GM12801 (cell line): ENCODE results near the gene DNAH17.

Experiments used
- TF ChIP-seq, protein P1 (sequence below): IDR thresholded peaks from one replicate; pipeline ENCODE4 v1.5.1; 2011; ENCODE audit warnings: control low read depth; ENCODE audit not compliant: insufficient read length; ENCODE audit errors: extremely low read depth

DNAH17 gene

DNA sequence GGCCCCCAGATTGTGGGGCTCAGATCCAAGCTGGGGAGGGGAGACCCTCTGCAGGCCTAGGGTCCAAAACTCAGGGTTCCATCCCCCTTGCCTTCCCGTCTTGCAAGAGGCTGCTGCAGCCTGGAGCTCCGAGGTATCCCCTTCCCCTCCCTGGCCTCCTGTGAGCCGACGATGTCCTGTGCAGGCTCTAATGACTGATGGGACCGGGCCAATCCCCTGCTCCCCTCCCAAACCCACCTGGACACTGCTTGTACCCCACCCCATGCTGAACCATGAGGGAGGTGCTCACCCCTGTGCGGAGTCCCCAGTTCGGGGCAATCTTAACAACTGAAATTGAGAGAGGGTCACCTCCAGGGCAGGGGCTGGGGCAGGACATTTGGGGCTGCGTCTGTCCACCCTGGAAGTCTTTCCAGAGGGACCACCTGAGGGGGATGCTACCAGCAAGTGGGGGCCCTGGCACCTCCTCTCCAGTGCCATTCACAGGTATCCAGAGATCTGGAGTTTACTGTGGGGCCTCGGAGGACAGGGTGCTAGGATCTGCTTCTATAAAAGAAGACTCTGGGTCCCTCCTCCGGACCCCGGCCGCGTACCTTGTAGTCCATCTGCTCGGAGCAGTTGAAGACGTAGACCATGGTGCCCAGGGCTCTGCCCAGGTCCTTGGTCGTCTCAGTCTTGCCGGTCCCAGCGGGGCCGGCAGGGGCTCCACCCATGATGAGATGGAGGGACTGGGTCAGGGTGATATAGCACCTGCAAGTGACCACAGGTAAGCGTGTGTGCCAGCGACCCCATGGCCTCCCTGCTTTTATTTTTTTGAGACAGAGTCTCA lies 77.3 kb downstream of the DNAH17 start:
- TF ChIP-seq, protein P1, sequence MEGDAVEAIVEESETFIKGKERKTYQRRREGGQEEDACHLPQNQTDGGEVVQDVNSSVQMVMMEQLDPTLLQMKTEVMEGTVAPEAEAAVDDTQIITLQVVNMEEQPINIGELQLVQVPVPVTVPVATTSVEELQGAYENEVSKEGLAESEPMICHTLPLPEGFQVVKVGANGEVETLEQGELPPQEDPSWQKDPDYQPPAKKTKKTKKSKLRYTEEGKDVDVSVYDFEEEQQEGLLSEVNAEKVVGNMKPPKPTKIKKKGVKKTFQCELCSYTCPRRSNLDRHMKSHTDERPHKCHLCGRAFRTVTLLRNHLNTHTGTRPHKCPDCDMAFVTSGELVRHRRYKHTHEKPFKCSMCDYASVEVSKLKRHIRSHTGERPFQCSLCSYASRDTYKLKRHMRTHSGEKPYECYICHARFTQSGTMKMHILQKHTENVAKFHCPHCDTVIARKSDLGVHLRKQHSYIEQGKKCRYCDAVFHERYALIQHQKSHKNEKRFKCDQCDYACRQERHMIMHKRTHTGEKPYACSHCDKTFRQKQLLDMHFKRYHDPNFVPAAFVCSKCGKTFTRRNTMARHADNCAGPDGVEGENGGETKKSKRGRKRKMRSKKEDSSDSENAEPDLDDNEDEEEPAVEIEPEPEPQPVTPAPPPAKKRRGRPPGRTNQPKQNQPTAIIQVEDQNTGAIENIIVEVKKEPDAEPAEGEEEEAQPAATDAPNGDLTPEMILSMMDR, result no peak

DNA sequence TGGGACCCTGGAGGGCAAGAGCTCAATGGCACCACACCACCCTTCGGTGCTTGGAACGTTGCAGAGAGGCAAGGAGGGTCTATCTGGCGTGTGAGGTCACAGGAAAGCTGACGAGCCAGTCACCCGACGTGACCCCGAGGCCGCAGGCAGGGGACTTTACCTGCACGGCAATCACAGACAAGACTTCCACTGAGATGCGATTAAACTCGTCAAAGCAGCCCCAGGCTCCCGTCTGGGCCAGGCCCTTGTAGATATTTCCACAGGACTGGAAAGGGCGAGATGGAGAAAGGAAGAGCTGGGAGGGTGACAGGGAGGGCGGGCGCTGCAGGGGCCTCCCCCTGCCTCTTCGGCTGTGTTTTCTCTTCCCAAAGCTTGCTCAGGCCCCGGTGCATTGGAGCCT lies 78.3 kb downstream of the DNAH17 start:
- TF ChIP-seq, protein P1, result no peak

DNA sequence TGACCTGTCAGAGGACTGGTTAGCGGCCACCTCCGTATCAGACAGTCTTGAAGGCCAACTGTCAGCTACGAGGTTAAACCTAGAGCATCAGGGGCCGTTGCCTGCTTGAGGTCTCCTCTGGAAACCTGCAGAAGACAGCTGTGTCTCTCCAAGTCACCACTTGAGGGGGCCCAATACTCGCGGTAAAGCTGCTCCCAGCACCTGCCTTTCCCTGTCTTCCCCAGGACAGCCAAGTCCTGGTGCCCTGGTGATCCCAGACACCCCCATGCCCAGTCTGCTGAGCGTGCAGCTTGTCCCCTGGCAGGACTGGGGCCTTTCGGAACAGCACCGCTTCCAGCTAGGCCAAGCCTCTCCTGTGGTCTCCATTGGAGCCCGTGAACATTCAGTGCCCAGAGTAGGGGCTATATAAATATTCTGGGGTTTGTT lies 80.1 kb downstream of the DNAH17 start:
- TF ChIP-seq, protein P1, result no peak

- TF ChIP-seq, protein P1, result no peak
Measured at GRCh38 chr17:78496311-78496710, 80.9 kb downstream of the DNAH17 start.

DNA sequence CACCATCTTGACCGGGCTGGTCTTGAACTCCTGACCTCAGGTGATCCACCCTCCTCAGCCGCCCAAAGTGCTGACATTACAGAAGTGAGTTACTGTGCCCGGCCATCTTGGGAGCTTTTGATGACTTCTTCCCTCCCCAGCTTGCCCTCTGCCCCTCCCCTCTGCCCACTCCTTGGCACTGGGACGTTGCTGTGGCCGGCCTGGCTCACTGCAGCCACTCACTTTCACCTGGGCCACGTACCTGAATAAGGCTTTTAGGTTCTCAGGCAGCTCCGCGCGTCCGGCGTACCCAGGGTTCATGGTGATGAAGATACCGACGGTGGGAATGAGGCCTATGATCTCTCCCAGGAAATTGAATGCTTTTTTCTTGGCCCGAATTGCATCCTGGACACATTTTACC lies 81.6 kb downstream of the DNAH17 start:
- TF ChIP-seq, protein P1, result no peak

- TF ChIP-seq, protein P1, result no peak
Measured at GRCh38 chr17:78494696-78495330, 82.4 kb downstream of the DNAH17 start.

DNA sequence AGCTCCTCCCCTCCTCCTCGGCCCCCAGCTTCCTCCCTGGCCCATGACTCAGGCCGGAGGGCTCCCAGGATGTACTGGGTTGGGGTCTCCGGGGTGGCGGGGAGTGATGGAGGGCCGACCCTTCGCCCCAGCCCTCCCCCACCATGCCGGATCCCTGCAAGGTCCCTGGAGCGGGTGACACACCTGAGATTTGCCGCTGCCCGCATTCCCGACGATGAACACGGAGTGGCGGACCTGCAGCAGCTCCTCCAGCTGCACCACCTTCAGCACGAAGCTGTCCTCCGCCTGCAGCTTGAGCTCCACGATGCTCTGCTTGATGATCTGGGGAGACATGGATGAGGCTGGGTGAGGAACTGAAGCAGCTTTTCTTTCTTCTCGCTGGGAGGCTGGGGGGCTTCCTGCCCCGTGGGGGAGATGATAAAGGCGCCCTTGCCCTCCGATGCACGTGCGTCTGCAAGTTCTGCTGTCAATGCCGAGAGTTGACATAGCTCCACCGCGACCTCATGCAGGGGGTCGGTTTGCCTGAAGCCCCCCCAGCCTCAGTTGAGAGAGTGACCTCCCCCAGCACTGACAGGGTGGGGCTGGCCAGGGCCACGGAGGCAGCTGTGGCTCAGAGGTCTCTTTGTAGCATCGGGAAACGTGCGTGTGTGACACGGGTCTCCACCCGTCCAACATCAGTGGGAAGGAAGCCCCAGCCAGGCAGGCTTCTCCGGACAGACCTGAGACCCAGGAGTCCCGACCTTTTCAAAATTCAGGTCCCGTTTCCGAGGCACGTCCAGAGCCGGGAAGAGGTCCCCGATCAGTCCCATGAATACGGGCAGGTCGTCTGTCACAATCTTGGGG lies 83.1 kb downstream of the DNAH17 start:
- TF ChIP-seq, protein P1, result no peak
